CD4-positive, alpha-beta T cell treated with Interleukin-15 for 4 hours (primary cell): Measurements from ENCODE around the gene SULT6B1.
"Not testable (repeated sequence)": the region's sequence is repeated elsewhere in the genome, so short reads cannot be mapped to it uniquely, and the experiment has no call there.

ENCODE experiments used
- DNase-seq: peaks from one replicate; pipeline ENCODE4 v3.0.0-alpha.2; 2020; ENCODE audit warnings: low spot score

Gene SULT6B1

GRCh38 chr2:37195862-37196319 is 7.4 kb upstream of the SULT6B1 start:
- not testable (repeated sequence) for DNase-seq

DNA sequence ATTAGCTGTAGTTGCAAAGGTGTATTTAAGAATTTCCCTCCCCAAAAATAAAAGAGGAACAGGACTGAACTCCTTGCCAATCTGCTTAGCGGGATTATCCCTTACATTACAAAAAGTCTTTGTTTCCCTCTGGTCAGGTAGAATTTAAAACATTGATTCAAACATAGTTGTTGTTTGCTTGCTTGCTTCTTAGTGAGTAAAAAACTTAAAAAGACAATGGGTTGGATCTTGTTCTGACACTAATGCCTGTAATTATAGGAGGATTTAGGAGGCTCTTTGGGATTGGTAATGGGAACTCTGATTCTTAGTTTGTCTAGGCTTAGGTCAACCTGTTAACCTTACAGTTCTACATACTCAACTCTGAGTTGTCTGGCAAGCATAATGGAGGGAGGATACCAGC is 4.1 kb upstream of the SULT6B1 start:
- no peak for DNase-seq

GRCh38 chr2:37191747-37192146 is 3.3 kb upstream of the SULT6B1 start:
- DNase-seq: no peak

- DNase-seq: no peak
Observed at GRCh38 chr2:37191253-37191652, 2.8 kb upstream of the SULT6B1 start.

DNA sequence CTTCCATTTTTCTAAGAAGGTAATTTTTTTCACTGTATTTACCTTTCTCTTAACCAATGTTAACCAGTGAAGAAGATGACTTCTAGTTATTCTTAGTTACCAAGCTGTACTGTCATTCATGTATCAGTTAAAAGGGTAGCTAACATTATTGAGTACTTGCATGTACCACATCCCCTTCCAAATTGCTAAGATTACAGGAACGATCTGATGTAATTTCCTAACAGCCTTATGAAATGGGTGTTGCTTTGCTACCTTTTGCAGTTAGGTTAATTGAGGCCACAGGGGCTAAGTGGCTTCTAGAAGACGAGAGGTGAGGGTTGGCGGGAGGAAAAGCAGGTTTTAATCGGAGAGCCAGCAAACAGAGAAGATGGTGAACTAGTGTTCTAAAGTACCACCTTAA is 1.8 kb upstream of the SULT6B1 start:
- DNase-seq: no peak

DNA sequence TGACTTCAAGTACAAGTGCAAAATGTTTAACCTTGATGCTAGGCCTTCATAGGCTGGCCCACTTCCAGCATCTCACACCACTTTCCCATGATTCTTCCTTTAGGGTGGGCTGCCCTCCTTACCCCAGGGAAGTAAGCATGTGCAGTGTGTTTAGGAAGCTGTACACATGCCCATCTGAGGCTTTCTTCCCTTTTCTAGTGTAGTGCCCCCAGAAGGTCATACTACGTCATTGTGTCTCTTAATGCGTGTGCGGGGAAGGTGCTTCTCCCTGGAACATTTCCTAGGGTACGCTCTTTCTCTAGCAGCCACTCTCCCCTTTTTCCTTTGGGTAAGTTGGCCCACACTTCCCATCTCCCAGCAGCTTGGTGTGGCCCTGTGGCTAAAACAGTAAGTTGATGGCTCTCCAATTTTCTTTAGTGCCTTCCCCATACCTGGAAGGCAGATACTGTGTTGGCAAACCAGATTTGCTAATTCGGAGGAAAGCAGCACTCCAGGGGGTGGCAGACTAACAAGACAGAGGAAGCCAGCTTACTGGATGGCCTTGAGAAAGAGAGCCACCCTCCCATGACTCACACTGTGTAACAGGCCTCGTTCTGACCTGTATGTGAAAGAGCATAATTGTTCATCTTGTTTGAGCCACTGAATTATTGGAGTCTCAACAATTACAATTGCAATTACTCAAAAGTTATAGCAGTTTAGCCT is 1.1 kb upstream of the SULT6B1 start:
- no peak for DNase-seq

DNA sequence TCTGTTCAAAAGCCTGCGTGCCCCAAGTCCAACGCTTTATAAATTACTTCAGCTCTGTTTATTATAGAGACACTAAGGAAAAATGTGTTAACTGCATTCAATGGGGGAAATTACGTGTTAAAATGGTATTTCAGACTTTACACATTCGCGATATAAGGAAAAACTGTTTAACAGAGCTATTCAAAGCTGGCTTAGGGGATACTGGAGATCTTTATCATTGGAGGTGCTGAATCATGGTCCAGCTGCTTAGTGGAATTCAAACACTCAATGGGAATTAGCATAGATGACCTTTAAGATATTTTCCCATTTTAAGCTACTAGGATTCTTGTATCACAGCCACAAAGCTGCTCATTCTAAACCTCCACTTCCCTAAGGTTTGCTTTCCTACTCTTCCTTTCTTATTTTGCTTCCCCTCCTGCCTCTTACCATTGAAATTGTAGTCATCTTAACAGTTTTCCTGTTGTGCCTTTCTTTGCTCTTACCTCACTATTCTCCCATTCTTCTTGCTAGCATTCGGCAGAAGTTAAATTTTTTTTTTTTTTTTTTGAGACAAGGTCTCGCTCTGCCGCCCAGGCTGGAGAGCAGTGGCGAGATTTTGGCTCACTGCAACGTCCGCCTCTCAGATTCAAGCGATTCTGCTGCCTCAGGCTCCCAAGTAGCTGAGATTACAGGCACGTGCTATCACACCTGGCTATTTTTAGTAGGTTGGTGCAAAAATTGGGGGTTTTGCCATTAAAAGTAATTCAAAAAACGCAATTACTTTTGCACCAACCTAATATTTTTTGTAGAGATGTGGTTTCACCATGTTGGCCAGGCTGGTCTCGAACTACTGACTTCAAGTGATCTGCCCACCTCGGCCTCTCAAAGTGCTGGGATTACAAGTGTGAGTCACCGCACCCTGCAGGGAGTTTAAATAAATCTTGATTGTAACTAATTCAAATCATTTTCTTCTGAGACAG is 6.5 kb downstream of the SULT6B1 start:
- no peak for DNase-seq

DNA sequence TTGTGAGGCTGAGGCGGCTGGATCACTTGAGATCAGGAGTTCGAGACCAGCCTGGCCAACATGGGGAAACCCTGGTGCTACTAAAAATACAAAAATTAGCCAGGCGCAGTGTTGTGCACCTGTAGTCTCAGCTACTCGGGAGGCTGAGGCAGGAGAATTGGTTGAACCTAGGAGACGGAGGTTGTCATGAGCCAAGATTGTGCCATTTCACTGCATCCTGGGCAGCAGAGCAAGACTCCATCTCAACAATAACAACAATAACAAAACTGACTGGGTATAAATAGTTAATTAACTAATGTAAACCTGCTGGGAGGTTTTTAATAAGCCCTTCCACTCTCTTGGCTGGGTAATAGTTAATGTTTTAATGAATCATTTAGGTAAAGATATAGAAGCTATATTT is 7.8 kb downstream of the SULT6B1 start:
- no peak for DNase-seq

- DNase-seq: no peak
Observed at GRCh38 chr2:37180006-37180639, 8.3 kb downstream of the SULT6B1 start.

- DNase-seq: no peak
Observed at GRCh38 chr2:37173741-37174140, 14.7 kb downstream of the SULT6B1 start.

DNA sequence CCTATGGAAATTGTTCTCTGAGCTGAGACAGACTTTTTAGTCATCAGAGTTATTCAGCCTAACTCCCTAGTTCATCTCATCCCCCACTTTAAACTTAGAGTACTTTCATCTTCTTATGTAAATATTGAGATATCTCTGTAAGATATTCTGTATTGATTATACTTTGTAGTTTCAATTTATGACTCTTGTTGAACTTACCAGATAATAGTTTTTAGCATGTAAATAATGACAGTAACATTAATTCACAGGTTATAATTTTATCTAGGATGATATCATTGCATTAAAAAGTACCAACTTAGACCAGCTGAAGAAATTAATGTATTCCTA is 16.9 kb downstream of the SULT6B1 start:
- DNase-seq: no peak

DNA sequence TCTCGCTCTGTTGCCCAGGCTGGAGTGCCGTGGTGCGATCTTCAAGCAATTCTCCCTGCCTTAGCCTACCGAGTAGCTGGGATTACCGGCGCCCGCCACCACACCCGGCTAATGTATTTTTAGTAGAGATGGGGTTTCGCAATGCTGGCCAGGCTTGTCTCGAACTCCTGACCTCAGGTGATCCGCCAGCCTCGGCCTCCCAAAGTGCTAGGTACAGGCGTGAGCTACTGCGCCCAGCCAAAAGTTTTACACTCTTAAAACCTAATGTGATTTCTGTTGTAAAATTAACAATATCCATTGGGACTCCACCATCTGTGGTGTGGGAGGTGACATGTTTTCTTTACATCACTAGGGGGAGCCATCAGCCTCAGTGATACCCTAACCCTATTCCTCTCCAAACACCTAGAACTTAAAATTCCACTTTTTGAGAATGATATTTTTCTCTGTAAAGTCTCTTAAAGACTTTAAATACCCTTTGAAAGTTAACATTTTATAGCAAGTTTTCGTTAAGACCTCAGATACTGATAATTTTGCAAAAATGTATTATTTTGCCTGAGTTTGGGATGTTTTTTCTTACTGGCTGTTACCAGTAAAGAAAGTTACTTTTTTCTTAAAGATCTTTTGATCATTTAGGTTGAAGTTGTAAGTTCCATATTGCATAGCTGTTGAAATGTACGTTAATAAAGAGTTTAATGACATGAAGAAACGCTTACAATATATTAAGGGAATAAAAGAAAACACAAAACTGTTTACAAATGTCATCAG is 20.1 kb downstream of the SULT6B1 start:
- DNase-seq: peak; percentile 50

DNA sequence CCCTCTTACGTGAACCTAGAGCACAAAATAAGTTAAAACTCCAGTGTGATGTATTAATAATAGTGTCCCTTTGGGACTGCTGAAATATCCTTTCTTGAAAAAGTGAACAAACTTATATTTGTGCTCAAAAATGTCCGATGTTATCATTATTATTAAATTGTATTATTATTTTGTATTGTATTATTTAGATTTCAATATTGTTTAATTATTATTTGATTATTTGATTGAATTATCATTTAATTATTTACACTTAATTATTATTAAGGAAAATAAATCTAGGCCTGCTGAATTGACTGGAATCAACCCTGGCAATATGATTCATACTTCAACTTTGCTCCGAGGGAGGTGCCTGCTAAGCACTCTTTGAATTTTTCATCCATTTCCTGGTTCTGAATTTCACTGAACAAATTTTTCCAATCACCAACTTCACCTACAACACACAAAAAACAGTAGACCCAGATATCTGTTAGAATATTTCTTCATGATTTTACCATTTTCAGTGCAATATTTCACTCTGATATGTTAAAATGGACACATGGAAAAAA is 20.8 kb downstream of the SULT6B1 start:
- DNase-seq: no peak

DNA sequence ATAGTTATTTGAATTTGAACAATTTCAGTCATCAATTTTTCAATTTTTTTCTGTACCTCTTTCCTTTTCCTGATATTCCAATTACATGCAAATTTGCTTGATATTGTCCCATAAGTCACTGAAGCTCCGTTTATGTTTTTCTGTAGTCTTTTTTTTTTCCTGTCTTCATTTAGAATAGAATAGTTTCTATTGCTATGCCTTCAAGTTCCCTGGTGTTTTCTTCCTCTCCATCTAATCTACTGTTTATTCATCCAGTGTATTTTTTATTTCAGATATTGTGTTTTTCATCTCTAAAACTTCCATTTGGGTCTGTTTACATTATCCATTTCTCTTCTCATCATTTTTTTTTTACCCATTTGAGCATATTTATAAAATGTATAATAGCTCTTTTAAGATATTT is 23.7 kb downstream of the SULT6B1 start:
- DNase-seq: no peak

DNA sequence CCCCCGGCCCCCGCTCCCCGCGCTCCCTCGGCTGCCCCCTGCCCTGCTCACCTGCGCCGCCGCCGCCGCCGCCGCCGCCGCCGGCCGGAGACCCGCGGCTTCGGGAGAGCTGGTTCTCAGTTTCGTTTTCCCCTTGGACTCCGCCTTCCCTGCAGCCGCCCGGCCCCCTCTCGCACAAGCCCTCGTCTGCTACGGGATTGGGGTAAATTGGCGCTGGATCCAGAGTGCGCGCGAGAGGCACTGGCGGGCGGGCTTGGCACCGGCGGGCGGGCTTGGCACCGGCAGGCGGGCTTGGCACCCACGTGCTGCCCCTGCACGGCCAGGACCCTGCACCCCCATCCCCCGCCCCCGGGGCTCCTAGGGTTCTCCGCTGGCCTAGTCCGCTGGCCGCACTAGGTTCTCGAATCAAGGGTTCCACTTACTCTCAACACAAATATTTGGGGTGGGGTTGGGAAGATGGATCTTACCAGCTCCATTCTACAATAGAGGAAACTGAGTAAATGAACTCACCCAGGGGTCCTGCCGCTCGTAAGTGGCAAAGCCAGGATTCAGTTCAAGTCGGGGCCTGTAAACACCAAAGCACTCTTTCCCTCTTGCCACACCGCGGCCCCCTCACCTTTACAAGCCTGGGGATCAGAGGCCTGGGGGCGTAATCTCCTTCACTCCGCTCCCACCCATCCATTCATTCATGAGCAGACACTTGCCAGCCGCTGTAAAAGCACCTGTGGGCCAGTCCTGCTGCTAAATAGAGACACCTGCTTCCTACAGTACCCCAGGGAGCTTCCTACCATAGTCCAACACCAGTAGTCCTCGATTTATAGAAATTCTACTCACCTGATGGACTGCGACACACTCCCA is 31.4 kb downstream of the SULT6B1 start, which contains the start of gene EIF2AK2:
EIF2AK2 (minus strand) TSS at position 124 of the 858 bp plus-strand sequence. CDS start 9,174 bp downstream, outside the sequence.
- DNase-seq: peak; percentile 79

DNA sequence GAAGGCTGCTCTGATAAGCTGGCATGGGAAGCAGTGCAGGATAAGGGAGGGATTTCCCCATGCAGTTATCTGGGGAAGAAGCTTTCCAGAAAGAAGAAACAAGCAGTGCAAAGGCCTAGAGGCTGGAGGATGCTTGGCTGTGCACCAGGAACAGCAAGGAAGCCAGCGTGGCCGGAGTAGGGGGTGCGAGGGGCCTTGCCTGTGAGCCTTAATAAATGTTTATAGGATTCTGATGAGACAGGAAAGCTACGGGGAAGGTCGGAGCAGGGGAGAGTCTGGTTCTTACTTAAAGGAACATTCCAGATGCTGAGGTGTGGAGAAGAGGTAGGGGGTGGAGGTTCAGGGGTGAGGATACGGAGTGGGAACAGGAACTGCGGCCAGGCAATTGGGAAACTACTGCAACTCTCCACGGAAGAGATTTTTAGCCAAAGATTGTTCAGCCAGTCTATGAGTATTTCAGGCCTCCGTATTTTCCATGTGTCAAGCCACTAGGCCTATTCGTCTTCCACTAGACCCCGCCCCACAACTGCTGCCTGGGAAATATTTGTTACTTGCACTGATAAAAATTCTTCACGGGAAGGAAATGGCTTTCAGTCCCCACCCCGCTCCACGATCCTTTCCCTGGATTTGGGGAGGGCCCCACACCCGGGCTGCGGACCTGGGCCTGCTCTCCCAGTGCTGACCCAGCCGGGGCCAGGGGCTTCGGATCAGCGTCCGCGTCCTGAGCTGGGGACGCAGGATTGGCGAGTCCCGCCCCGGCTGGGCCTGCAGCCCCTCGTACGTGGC is 32.2 kb downstream of the SULT6B1 start:
- peak; percentile 4 for DNase-seq

- DNase-seq: no peak
Observed at GRCh38 chr2:37154785-37155184, 33.7 kb downstream of the SULT6B1 start.

DNA sequence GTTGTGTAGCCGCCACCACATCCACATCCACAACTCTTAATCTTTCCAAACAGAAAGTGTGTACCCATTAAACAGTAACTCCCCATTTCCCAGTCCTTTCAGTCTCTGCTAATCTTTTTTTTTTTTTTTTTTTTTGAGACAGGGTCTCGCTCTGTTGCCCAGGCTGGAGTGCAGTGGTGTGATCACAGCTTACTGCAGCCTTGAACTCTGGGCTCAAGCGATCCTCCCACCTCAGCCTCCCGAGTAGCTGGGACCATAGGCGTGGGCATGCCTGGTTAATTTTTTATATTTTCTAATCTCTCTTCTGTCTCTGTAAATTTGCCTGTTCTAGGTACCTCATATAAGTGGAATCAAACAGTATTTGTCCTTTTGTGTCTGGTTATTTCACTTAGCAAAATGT is 35.2 kb downstream of the SULT6B1 start:
- DNase-seq: no peak

DNA sequence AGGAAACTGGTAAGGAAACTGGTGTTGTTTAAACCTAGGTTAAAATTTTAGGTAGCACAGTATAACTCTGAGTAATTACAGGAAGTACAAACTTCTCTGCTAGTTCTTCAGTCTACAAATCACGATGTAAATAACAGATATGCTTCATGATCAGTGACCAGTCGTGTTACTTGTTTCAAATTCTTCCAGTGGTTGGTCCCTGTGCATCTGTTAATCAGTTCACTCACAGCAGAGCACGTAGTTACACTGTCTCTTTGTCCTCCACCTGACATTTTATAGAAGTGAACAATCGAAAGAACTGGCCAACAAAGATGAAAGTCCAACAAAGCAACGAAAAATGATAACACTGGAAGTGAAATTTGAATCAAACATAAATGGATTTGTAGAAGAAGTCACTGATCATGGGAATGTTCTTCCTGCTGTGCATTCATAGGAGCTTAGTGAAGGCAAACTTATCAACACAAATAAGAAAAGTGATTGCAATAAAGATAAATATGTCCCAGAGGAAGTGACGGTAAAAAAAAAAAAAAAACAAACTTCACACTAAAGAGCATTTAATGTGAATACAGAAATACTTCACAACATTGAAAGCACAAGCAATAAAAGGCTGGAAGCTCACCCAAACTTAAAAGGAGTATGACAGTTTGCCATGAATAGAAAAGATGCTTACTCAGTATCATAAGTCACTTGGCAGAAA is 38.7 kb downstream of the SULT6B1 start:
- peak; percentile 50 for DNase-seq
